Loucy (cell line): ENCODE measurements around the gene CD79A.

Experiments used
- EZH2phosphoT487 ChIP-seq: fragments of 200-600 bp; IDR thresholded peaks from 2 replicates; pipeline ENCODE4 v1.6.1; 2018; ENCODE audit warnings: antibody characterized with exemption, mild to moderate bottlenecking, moderate library complexity, borderline replicate concordance
- TF ChIP-seq, protein P1 (sequence below): fragments of 200-600 bp; sonication (generic); conservative IDR thresholded peaks from 2 replicates; pipeline ENCODE4 v1.5.1; 2014; ENCODE audit warnings: mild to moderate bottlenecking, antibody characterized with exemption, low read length

DNA sequence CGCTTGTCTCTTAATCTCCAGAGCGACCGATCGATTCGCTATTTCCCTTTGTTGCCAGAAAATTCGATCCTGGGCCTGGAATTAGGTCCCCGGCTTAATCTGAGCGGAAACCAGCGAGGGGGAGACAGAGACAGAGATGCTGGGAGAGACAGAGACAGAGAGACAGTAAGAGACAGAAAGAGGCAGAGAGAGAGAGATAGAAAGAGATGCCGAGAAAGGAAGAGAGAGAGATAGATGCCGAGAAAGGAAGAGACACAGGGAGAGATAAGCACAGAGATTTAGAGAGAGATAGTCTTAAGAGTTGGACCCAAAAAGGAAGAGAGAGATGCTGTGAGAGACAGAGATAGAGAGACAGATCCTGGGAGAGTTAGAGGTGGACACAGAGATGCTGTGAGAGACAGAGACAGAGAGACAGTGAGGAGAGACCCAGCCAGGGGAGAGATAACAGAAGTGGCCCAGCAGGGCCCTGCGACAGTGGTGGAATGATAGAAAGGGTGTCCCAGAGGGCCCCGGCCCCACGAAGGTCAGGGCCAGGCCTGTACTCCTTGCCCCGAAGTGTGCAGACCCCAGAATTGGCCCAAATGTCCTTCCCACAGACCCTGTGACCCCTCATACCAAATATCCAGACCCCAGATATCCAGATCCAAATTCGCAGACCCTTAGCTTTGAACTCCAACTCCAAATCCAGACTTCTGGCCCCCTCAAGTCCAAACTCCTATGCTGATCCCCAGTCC is 49.9 kb downstream of the CD79A start:
- TF ChIP-seq, protein P1, sequence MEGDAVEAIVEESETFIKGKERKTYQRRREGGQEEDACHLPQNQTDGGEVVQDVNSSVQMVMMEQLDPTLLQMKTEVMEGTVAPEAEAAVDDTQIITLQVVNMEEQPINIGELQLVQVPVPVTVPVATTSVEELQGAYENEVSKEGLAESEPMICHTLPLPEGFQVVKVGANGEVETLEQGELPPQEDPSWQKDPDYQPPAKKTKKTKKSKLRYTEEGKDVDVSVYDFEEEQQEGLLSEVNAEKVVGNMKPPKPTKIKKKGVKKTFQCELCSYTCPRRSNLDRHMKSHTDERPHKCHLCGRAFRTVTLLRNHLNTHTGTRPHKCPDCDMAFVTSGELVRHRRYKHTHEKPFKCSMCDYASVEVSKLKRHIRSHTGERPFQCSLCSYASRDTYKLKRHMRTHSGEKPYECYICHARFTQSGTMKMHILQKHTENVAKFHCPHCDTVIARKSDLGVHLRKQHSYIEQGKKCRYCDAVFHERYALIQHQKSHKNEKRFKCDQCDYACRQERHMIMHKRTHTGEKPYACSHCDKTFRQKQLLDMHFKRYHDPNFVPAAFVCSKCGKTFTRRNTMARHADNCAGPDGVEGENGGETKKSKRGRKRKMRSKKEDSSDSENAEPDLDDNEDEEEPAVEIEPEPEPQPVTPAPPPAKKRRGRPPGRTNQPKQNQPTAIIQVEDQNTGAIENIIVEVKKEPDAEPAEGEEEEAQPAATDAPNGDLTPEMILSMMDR = no peak
- TF ChIP-seq EZH2phosphoT487 = no peak
